Smooth muscle cell (in vitro differentiated cells): ENCODE measurements around the gene ACTBL2. TPM values are rescaled to one million over a fixed set of nuclear protein-coding genes. Genes with fewer than 3 reads are reported as not detected.
"Not testable (repeated sequence)": the region's sequence is repeated elsewhere in the genome, so short reads cannot be mapped to it uniquely, and the experiment has no call there.

Experiments
- DNase-seq: peaks from one replicate; lab custom pipeline; 2025; ENCODE audit not compliant: unreplicated experiment; lab: John Stamatoyannopoulos, UW
- H2AFZ ChIP-seq: fragments of 200-600 bp; sonication (generic); 2 replicates; pipeline ENCODE4 v1.6.0; 2016; ENCODE audit warnings: antibody characterized with exemption, low read depth, mild to moderate bottlenecking
- H3F3A ChIP-seq: fragments of 200-600 bp; sonication (generic); 2 replicates; pipeline ENCODE4 v1.6.0; 2017; ENCODE audit warnings: antibody characterized with exemption, low read depth
- H3K27ac ChIP-seq: fragments of 200-600 bp; sonication (generic); 2 replicates; pipeline ENCODE4 v1.5.1; 2016; ENCODE audit warnings: low read depth, mild to moderate bottlenecking
- H3K27me3 ChIP-seq: fragments of 200-600 bp; sonication (generic); 2 replicates; pipeline ENCODE4 v1.6.1; 2016; ENCODE audit warnings: low read depth, mild to moderate bottlenecking
- H3K36me3 ChIP-seq: fragments of 200-600 bp; sonication (generic); 2 replicates; pipeline ENCODE4 v1.5.1; 2016; ENCODE audit warnings: low read depth
- H3K4me1 ChIP-seq: fragments of 200-600 bp; sonication (generic); 2 replicates; pipeline ENCODE4 v1.5.1; 2016; ENCODE audit warnings: low read depth
- H3K4me2 ChIP-seq: fragments of 200-600 bp; sonication (generic); 2 replicates; pipeline ENCODE4 v1.6.0; 2016; ENCODE audit warnings: mild to moderate bottlenecking
- H3K4me3 ChIP-seq: fragments of 200-600 bp; sonication (generic); 2 replicates; pipeline ENCODE4 v1.5.1; 2016; ENCODE audit warnings: mild to moderate bottlenecking
- H3K79me2 ChIP-seq: fragments of 200-600 bp; sonication (generic); 2 replicates; pipeline ENCODE4 v1.6.0; 2016; ENCODE audit warnings: low read depth, mild to moderate bottlenecking
- H3K9ac ChIP-seq: fragments of 200-600 bp; sonication (generic); 2 replicates; pipeline ENCODE4 v1.6.0; 2016; ENCODE audit warnings: low read depth
- H3K9me3 ChIP-seq: fragments of 200-600 bp; sonication (generic); replicated peaks from 2 replicates; pipeline ENCODE4 v1.5.1; 2016; ENCODE audit warnings: low read depth
- H4K20me1 ChIP-seq: fragments of 200-600 bp; sonication (generic); 2 replicates; pipeline ENCODE4 v1.6.0; 2016; ENCODE audit warnings: low read depth
- CTCF ChIP-seq: fragments of 200-600 bp; sonication (generic); IDR thresholded peaks from 2 replicates; pipeline ENCODE4 v1.5.1; 2017; ENCODE audit warnings: borderline replicate concordance, mild to moderate bottlenecking, antibody characterized with exemption; ENCODE audit not compliant: insufficient read depth, poor library complexity, severe bottlenecking
- WGBS: methylation state at CpG from one replicate; pipeline ENCODE4 v1.1.7; 2016; ENCODE audit warnings: low lambda C conversion rate; 5-methylcytosine and 5-hydroxymethylcytosine counted together
- polyA plus RNA-seq: library from polyadenylated mRNA; unstranded; fragments of >200 nt; fragmentation: Nextera tagmentation; extraction: Ambion mirVana; gene quantifications from 2 replicates; pipeline ENCODE4 v1.2.1, GENCODE V29; 2016
- total RNA-seq: library from RNA; depleted of rRNA; stranded (reverse); fragments of >200 nt; gene quantifications from 2 replicates; pipeline ENCODE4 v1.2.3, GENCODE V29; 2014

ACTBL2 gene
- total and polyA plus RNA-seq, 2 experiments from 2014 or later = 1.3 to 3.6 TPM

- H3K36me3 ChIP-seq = no peaks in the 10 kb centered on the region
- H3K27ac ChIP-seq = no peak overlapping the region
- H3K9ac ChIP-seq = no peak overlapping the region
- no peak overlapping the region for H2AFZ ChIP-seq
- no peak for DNase-seq
- TF ChIP-seq CTCF = no peak
- H3F3A ChIP-seq = no peaks in the 10 kb centered on the region
- H3K79me2 ChIP-seq = no peaks in the 10 kb centered on the region
- no peaks in the 10 kb centered on the region for H4K20me1 ChIP-seq
- H3K9me3 ChIP-seq = no peaks in the 10 kb centered on the region
- H3K4me2 ChIP-seq = no peak overlapping the region
- H3K4me1 ChIP-seq = peaks cover 6% of the 10 kb centered on the region
- H3K4me3 ChIP-seq = no peak overlapping the region
- H3K27me3 ChIP-seq = no peaks in the 10 kb centered on the region
- WGBS = 85% methylated on average over 6 of the region's 6 CpGs
These were observed 41.9 kb upstream of the ACTBL2 start for GRCh38 chr5:57524348-57525060.

DNA sequence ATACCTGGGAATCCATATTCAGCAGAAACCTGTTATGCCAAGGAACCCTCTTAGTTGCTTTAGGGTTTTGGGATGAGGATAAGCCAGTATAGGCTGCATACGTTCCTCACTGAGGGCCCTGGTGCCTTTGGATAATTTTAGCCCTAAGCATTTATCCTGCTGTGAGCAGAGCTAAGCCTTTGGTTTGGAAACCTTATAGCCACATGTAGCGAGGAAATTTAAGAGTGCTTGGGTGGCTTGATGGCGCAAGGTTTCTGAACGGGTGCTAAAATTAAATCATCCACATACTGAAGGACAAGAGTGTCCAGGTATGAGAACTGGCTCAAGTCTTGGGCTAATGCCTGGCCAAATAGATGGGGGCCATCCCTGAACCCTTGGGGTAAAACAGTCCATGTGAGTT is 39.9 kb upstream of the ACTBL2 start:
- H3K4me3 ChIP-seq, H3K4me2 ChIP-seq, H3K4me1 ChIP-seq, H4K20me1 ChIP-seq, H3K27me3 ChIP-seq, H3K79me2 ChIP-seq, H3F3A ChIP-seq, H3K27ac ChIP-seq, H3K36me3 ChIP-seq, H3K9ac ChIP-seq, H2AFZ ChIP-seq, H3K9me3 ChIP-seq, DNase-seq: not testable (repeated sequence)
- 85% methylated on average over 4 of the region's 4 CpGs for WGBS

DNA sequence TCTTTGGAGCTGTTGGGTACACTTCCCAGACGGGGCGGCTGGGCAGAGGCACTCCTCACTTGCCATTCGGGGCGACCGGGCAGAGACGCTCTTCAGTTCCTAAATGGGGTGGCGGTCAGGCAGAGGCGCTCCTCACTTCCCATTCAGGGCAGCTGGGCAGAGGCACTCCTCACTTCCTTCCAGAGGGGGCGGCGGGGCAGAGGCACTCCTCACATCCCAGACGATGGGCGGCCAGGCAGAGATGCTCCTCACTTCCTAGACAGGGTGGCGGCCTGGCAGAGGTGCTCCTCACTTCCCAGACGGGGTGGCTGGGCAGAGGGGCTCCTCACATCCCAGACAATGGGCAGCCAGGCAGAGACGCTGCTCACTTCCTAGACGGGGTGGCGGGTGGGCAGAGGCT is 35.8 kb upstream of the ACTBL2 start:
- not testable (repeated sequence) for H3K4me1 ChIP-seq, H3K36me3 ChIP-seq, H3K27ac ChIP-seq, H3K79me2 ChIP-seq, H3K27me3 ChIP-seq, H3K4me2 ChIP-seq, H2AFZ ChIP-seq, DNase-seq, H3K9ac ChIP-seq, H3K4me3 ChIP-seq, H4K20me1 ChIP-seq, H3K9me3 ChIP-seq, H3F3A ChIP-seq
- WGBS = 97% methylated on average over 17 of the region's 17 CpGs

DNA sequence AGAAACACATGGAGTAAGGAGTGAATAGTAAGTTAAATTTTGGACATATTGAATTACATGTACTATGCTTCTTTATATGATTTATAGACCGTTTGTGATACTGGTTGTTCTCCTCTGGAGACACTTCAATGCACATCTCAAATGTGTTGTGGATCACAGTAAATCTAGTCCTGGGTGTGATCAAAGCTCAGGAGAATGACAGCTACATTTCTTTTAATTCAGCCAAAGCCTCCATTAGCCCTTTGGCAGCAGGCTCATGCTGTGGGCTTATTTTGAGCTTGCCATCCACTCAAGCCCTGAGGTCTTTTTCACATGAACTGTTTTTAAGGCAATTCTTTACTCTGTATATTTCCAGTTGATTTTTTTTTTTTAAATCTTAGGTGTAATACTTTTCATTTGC is 34.6 kb upstream of the ACTBL2 start:
- no peak overlapping the region for H2AFZ ChIP-seq
- no peak overlapping the region for H3K9ac ChIP-seq
- H3K27me3 ChIP-seq = no peaks in the 10 kb centered on the region
- no peak for DNase-seq
- H4K20me1 ChIP-seq = no peaks in the 10 kb centered on the region
- no peak overlapping the region for H3K4me2 ChIP-seq
- H3K4me1 ChIP-seq = no peaks in the 10 kb centered on the region
- H3K79me2 ChIP-seq = no peaks in the 10 kb centered on the region
- H3K4me3 ChIP-seq = no peak overlapping the region
- no peaks in the 10 kb centered on the region for H3F3A ChIP-seq
- no peaks in the 10 kb centered on the region for H3K9me3 ChIP-seq
- TF ChIP-seq CTCF = no peak
- WGBS = 100% methylated on average over 1 of the region's 1 CpG
- H3K36me3 ChIP-seq = no peaks in the 10 kb centered on the region
- H3K27ac ChIP-seq = no peak overlapping the region

DNA sequence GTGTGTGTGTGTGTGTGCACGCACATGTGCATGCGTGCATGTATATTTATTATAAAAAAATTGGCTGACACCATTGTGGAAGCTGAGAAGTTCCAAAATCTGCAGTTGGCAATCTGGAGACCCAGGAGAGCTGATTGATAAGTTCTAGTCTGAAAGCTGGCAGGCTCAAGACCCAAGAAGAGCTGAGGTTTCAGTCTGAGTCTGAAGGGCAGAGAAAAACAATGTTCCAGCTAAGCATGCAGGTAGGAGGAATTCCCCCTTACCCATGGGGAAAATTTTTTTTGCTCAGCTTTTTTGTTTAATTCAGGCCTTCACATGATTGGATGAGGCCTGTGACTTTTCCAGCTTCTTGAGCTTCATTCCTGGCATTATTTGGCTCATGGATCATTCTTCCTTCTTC is 31.2 kb upstream of the ACTBL2 start:
- Histone ChIP-seq H3K27me3 (no peaks in the 10 kb centered on the region), H3K9ac (no peak overlapping the region), H3K9me3 (no peaks in the 10 kb centered on the region), H3K27ac (no peak overlapping the region), H3K4me3 (no peak overlapping the region), H3K79me2 (no peaks in the 10 kb centered on the region), H3K36me3 (no peaks in the 10 kb centered on the region), H3F3A (no peaks in the 10 kb centered on the region), H3K4me2 (no peak overlapping the region), H2AFZ (no peak overlapping the region), H4K20me1 (no peaks in the 10 kb centered on the region), H3K4me1 (no peaks in the 10 kb centered on the region)
- 95% methylated on average over 2 of the region's 2 CpGs for WGBS
- no peak for TF ChIP-seq CTCF
- DNase-seq = no peak
